ENCODE data around the gene CDH4.
"Not testable (repeated sequence)": the region's sequence is repeated elsewhere in the genome, so short reads cannot be mapped to it uniquely, and the experiment has no call there.

The CDH4 gene

GRCh38 chr20:61419010-61419409 is 166.9 kb downstream of the CDH4 start:
- DNase-seq (ENCODE audit: low spot score) = no peak

DNA sequence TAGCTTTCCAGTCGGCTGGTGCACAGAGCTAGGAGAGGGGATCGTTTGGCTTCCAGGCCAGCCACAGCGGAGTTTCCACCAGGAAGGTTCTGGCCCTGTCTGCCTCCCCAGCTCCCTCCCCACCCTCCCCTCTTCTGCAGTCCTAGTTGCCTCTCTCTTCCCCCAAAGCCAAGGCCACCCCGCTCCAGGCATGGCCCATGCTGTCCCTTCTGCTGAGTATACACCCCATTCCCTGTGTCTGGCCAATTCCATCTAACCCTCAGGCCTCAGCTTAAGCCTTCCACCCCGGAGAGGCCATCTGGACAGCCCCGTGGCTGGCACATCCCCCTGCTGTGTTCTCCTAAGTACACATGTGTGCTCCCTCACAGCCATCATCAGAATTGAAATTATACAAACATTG is 167.4 kb downstream of the CDH4 start:
- no peak for DNase-seq (ENCODE audit: low spot score)

- DNase-seq (ENCODE audit: low spot score) = no peak
Measured at GRCh38 chr20:61420056-61420455, 168.0 kb downstream of the CDH4 start.

DNA sequence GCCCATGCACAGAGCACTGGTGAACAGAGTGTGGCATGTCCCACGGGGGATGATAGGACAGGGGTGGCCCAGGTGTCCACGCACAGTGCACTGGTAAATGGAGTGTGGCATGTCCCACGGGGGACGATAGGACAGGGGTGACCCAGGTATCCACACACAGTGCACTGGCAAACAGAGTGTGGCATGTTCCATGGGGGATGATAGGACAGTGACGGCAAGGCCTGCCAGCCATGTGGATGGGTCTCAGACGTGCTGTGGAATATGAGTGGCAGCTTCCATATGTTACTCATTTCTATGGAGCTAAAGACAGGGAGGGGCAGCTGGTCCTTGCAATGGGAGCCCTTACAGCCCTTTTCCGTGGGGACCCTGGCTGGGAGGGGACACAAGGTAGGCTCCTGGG is 168.7 kb downstream of the CDH4 start:
- DNase-seq (ENCODE audit: low spot score) = no peak

- DNase-seq (ENCODE audit: low spot score) = no peak
Measured at GRCh38 chr20:61422636-61423425, 170.8 kb downstream of the CDH4 start.

GRCh38 chr20:61424011-61424627 is 172.1 kb downstream of the CDH4 start:
- no peak for DNase-seq (ENCODE audit: low spot score)

DNA sequence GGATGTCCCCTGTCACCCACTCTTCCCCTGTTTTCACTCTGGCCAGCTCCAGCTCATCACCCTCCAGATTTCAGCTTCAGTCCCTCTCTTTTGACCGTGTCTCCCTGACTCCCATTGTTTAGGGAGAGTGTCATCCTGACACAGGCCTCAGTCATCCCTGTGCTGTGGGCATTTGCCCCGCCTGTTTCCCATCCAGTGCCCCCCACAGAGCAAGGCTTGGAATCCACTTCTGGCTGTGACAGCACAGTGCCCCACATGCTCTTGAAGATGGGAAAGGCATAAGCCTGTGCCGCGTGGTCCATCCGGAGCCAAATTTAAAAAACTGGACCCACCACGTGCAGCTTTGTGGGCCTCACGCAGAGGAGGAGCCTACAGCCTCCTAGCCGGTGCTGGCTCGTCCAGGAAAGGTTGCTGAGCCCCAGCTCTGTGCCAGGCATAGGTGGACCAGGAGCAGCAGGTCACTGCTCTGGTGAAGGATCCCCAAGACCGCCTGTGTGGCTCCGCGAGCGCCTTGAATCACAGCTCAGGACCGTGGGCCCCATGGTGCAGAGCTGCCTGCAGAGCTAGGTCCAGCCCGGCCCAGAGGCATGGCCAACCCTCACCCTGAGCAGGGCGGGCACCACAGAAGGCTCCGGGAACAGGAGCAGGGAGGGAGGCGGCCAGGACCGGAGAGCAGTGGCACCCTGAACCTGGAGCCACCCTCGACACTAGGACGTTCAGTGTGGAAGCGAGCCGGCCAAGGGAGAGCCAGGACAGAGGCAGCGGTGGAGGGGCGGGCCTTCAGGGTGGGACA is 172.8 kb downstream of the CDH4 start:
- DNase-seq (ENCODE audit: low spot score) = no peak

DNA sequence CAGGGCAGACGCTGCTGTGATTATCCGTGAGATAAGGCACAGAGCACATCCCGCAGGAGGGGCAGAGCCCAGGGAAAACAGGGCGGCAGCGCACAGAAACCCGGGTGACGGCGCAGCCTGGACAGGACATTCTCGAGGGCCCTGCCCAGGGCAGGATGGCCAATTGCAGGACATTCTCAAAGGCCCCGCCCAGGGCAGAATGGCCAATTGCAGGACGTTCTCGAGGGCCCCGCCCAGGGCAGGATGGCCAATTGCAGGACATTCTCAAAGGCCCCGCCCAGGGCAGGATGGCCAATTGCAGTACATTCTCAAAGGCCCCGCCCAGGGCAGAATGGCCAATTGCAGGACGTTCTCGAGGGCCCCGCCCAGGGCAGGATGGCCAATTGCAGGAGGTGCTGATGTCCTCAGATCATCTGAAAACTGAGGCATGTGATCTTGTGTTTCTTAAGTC is 173.5 kb downstream of the CDH4 start:
- not testable (repeated sequence) for DNase-seq (ENCODE audit: low spot score)

DNA sequence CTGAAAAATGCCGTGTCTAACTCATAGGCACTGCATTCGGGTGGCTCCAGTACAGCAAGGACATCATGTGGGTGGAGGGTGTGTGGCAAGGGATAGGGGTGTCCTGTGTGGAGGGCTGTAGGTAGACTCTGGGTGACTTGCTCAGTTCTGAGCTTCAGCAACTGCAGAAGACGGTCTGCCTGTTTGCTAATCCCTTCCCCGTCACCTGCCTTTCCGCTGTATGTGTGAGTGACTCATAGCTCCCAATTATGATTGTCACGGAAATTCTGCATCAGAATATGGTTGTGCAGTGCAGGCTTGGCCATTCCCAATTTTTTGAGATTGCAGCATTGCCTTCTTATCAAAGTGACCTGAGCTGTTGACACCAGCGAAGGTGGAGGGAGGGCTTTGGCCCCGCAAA is 174.3 kb downstream of the CDH4 start:
- no peak for DNase-seq (ENCODE audit: low spot score)

GRCh38 chr20:61429458-61430227 is 177.6 kb downstream of the CDH4 start:
- DNase-seq (ENCODE audit: low spot score) = no peak

- DNase-seq (ENCODE audit: low spot score) = no peak
Measured at GRCh38 chr20:61430228-61430624, 178.2 kb downstream of the CDH4 start.

GRCh38 chr20:61433176-61433575 is 181.1 kb downstream of the CDH4 start:
- DNase-seq (ENCODE audit: low spot score) = no peak

- no peak for DNase-seq (ENCODE audit: low spot score)
Measured at GRCh38 chr20:61433816-61434215, 181.8 kb downstream of the CDH4 start.

DNA sequence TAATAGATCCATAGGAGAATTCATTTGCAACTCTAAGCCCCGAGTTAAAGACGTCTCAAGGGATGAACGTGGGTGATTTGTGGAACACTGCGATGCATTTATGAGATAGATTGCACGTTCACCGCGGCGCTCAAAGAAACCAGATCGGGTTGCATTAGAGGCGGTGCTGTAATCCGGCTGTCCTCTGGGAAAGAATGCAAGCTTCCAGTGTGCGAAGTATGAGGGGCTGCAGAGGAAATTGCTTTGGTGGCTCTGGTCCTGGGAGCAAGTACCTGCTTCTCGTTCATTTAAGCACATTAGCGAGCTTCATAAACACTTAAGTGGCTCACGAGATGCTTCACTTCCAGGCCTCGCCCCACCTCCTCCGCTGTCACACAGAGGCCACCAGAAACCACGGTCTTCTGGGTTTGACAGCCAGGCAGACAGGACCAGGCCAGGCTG is 182.3 kb downstream of the CDH4 start:
- DNase-seq (ENCODE audit: low spot score) = no peak

DNA sequence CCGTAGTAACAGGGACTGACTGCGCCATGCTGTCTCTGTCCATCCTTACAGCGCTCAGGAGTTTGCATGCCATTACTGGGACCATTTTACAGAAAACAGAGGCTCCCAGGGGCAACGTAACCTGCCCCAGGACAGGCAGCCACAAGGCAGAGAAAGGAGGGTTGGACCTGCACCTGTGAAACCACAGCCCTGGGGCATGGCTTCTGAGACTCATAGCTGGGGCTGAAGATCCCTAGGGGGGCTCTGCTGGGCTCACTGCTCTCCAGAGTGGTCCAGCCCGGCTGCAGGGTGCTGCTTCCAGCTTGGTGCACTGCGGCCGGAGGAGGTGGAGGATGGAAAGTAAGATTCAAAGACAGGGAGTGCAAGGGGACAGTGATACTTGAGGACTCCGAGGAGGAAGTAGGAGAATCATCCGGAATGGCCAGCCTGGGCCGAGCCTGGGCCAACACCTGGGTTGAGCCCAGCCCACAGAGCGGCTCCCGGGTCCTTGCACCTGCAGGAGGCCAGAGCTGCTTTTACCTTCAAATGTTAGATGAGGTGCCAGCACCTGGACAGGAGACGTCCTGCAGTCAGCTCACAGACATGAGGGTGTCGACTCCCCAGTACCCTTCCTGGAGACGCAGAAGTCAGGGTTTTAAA is 183.2 kb downstream of the CDH4 start:
- no peak for DNase-seq (ENCODE audit: low spot score)

GRCh38 chr20:61435823-61436220 is 183.8 kb downstream of the CDH4 start:
- no peak for DNase-seq (ENCODE audit: low spot score)

DNA sequence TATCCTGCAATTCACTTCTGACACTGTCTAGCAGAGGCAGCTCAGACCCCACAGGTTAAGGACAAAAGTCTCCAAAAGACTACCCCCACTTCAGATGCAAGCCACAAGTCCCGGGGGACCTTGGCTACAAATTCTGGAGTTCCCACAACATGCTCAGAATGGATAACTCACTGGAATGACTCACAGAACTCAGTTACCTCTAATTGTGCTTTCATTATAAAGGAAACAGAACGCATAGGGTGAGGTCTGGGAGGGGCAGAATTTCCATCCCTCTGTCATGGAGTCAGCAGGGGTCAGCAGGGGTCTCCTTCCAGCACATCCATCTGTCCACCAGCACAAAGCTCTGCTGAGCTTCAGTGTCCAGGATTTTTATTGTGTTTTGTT is 184.2 kb downstream of the CDH4 start:
- no peak for DNase-seq (ENCODE audit: low spot score)

DNA sequence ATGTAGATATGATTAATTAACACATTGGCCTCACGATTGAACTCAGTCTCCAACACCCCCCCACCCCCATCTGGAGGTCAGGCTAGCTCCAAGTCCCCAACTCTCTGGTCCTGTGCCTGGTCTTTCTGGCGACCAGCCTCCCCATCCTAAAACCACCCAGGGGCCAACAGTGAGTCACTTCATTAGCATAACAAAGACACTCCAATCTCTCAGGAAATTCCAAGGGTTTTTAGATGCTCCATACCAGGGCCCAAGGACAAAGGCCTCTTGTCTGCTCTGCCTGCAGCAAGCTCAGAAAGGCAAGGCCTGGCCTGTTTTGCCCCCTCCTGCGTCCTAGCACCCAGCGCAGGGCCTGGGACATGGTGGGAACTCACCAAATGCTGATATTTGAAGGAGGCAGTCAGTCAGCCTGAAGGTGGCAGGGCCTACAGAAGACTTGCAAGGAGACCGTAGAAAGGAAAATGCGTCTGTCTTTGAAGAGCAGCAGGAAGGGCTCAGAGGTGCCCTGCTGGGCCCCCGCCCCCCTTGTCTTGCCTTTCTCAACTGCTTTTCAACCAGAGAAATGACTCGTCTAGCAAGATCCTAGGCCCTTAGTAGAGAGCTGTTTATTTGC is 184.7 kb downstream of the CDH4 start:
- no peak for DNase-seq (ENCODE audit: low spot score)

GRCh38 chr20:61437280-61438206 is 185.5 kb downstream of the CDH4 start:
- DNase-seq (ENCODE audit: low spot score) = no peak

DNA sequence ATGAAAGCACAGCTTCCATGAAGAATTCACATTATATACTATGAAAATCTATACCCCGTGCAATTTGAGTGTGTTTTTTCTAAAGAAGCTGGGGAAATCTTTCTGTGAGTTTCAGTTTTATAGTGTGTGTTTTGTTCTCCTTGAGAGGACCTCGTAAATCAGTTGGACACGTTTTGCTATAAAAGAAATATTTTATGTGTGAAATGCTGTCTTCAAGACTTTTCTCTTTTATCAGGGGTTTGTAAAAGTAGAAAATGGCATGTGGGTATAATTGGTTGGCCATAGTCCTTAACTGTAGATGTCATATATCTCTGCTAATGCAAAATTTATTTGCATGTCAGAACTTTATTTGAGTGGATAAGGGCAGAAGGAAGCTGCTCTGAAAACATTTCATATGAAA is 186.2 kb downstream of the CDH4 start:
- no peak for DNase-seq (ENCODE audit: low spot score)
